NCI-H2171 (cell line): Measurements from ENCODE around the gene HFE.
A peak's percentile ranks its signal among the peaks of the same experiment; 100 is the strongest.
"Not testable (repeated sequence)": the region's sequence is repeated elsewhere in the genome, so short reads cannot be mapped to it uniquely, and the experiment has no call there.

Experiments used
- DNase-seq: peaks from one replicate; lab custom pipeline; 2025; lab: John Stamatoyannopoulos, UW

HFE gene

GRCh38 chr6:26087284-26088115 is at the start of gene HFE:
HFE (plus strand) TSS chr6:26087429; CDS start chr6:26087441, 12 bp downstream.
- no peak for DNase-seq

DNA sequence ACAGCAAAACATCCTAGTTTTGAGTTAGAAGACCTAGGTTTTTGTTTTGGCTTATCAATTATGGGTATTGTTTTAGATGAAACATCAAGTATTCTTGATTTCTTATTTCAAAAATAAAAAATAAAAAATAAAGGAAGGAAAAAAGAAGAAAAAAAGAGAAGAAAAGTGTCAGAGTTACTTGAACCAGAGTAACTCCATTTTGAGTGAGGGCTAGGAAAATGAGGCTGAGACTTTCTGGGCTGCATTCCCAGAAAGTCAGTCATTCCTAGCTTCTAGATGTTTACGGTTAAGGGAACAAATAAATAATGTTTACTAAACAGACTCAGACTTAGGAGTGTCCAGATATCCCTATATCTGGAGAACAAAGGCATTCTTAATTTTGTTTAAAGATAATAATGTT is 45.3 kb upstream of the HFE start:
- DNase-seq: no peak

GRCh38 chr6:26043384-26044139 is 43.7 kb upstream of the HFE start:
- peak; percentile 92 for DNase-seq

DNA sequence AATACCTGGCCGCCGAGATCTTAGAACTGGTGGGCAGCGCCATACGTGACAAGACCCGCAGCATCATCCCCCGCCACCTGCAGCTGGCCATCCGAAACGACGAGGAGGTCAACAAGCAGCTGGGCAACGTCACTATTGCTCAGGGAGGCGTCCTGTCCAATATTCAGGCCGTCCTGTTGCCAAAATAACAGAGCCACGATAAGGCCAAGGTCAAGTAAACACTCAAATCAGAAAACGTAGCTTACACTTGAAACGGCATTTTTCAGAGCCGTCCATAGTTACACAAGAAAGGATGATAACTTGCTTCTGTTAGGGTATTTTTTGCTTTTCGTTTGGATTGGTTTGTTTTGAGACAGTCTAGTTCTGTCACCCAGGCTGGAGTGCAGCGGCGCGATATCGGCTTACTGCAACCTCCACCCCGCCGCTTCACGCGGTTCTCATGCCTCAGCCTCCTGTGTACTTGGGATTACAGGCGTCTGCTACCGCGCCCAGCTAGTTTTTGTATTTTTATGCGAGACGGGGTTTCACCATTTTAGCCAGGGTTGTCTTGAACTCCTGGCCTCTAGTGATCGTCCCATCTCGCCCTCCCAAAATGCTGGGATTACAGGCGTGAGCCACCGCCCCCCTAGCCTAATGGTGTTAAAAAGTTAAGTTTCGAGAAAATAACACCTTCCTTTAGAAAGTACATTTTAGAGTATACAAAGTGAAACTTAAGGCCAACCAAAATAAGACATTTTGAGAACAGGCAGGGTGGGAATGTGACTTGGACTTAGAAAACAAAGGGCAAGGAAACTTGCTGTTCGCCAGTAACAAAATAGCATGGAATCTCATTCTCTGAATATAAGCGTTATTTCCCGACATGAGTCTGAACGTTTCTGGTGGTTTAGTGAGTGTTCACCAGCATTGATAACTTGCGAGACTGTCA is 42.8 kb upstream of the HFE start:
- no peak for DNase-seq

GRCh38 chr6:26045065-26045927 is 41.9 kb upstream of the HFE start:
- DNase-seq: peak; percentile 88

GRCh38 chr6:26045928-26046368 is 41.3 kb upstream of the HFE start:
- DNase-seq: no peak

DNA sequence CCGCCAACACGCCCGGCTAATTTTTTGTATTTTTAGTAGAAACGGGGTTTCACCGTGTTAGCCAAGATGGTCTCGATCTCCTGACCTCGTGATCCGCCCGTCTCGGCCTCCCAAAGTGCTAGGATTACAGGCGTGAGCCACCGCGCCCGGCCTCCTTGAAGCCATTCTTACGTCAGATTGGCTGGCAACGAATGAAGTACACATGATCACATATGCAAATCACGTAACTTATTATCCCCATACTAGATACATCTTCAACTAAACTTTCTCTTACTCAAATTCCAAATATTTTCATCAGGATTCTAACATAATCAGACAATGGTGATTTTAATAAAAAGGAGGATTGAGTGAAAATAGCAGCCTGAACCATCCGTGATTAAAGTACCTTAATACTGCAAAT is 39.9 kb upstream of the HFE start:
- not testable (repeated sequence) for DNase-seq

GRCh38 chr6:26048590-26048989 is 38.6 kb upstream of the HFE start:
- DNase-seq: no peak

DNA sequence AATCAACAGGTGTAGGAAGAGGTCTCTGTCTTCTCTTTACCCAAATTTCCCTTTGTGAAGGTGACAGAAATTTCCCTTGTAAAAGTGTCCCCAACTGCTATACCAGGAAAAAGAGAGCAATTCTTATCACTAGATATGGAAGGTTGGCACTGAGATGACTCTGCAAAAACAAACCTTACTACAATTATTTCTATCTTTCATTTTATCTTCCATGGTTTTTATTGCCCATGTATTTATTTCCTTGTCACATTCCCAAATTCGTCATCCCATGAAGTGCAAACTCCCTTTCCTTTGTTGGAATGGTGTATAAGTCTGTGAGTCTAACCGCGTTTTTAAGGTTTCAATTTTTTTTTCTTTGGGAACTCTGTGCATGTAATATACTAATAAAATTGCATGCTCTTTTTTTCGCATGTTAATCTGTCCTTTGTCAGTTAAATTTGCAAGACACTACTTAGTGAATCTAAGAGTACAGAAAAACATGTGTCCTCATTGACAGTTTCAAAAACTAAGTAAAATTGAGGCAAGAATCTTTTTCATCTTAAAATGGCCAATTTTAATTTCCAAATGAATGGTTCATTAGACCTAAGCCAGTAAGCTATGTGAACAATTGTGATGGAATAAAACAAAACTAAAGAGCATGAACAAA is 35.4 kb upstream of the HFE start:
- DNase-seq: no peak

DNA sequence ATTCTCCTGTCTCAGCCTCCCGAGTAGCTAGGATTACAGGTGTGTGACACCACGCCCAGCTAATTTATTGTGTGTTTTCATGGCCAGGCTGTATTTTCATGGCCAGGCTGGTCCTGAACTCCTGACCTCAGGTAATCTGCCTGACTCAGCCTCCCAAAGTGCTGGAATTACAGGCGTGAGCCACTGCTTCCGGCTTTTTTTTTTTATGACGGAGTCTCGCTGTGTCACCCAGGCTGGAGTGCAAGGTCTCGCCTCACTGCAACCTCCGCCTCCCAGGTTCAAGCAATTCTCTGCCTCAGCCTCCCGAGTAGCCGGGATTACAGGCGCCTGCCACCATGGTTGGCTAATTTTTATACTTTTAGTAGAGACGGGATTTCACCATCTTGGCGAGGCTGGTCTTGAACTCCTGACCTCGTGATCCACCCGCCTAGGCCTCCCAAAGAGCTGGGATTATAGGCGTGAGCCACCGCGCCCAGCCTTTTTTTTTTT is 34.4 kb upstream of the HFE start:
- DNase-seq: not testable (repeated sequence)

GRCh38 chr6:26053992-26054780 is 33.0 kb upstream of the HFE start:
- DNase-seq: no peak

DNA sequence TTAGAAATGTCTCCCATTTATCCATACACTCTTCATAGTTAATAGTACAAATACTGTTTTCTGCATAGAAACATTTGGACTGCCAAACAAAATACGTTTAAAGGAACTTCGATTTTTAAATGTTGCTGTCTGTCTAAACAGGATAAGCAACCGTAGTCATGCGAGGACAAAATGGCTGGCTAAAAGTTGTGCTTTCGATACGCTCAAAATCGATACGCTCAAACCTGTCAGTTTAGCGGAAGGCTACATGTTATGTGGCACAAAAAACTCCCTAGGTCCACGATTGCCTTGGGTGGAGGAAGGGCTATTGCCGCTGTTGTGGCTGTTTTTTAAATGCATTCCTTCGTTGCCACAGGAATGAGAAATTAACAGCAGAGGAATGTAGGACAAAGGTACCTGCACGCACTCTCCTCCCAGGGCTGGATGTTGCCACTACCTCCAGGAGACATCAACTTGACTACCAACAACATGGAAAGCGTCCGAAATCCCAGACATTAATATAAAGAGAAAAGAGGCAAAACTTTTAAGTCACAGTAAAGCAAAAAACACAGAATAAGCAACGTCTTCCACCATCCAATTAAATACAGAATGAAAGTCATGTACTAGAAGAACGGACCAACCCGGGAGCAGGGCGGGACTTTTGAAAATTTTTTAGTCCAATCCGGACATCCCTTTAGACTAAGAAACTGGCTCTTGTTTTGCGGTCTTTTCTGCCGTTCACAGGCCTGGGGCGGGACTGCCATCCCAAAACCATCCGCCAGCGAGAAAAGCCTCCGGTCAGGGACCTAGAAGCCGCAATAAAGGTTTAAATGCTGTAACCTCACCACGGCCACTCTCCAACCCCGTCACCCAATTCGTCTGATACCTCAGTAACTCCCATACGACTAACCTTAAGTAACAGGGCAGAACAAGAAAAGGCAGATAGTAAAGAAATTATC is 32.2 kb upstream of the HFE start:
- peak; percentile 80 for DNase-seq

DNA sequence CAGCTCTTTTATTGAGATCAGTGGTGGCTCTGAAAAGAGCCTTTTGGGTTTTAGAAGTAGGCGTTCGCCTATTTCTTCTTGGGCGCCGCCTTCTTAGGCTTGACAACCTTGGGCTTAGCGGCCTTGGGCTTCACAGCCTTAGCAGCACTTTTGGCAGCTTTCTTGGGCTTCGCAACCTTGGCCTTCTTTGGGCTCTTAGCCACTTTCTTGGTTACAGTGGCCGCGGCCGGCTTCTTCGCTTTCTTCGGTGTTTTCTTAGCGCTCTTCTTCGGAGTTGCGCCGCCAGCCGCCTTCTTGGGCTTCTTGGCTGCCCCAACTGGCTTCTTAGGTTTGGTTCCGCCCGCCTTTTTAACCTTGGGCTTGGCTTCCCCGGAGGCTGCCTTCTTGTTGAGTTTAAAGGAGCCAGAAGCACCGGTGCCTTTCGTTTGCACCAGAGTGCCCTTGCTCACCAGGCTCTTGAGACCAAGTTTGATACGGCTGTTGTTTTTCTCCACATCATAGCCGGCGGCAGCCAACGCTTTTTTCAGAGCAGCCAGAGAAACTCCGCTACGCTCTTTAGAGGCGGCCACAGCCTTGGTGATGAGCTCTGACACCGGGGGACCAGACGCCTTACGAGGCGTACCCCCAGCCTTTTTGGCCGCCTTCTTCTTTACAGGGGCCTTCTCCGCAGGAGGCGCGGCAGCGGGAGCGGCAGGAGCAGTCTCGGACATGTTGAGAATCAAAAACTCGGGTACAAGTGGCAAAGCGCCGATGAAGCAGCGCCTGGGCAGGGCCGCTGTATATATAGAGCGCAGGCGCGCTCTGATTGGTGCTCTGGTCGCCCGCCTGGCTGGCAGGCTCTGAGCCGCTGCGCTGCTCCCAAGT is 31.3 kb upstream of the HFE start:
- peak; percentile 75 for DNase-seq

- no peak for DNase-seq
Measured at GRCh38 chr6:26056583-26057350, 30.5 kb upstream of the HFE start.

- DNase-seq: peak; percentile 25
Measured at GRCh38 chr6:26057899-26058298, 29.3 kb upstream of the HFE start.

DNA sequence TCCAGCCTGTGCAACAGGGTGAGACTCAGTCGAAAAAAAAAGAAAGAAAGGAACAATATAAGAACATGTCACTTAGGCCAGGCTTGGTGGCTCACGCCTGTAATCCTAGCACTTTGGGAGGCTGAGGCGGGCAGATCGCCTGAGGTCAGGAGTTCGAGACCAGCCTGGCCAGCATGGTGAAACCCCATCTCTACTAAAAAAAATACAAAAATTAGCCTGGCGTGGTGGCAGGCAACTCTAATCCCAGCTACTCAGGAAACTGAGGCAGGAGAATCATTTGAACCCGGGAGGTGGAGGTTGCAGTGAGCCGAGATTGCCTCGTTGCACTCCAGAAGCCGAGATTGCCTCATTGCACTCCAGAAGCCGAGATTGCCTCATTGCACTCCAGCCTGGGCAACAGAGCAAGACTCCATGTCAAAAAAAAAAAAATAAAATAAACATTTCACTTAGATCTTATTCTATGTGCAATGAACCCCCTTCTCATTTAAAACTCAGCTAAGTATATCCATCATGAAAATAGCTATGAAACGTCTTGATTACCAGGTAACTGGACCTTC is 28.7 kb upstream of the HFE start:
- not testable (repeated sequence) for DNase-seq
